Panc1 (cell line): ENCODE data around the gene SLC25A13.

ENCODE experiments used
- TF ChIP-seq, protein P1 (sequence below): fragments of 450-650 bp; IDR thresholded peaks from 2 replicates; pipeline ENCODE4 v1.5.1; 2017; ENCODE audit warnings: mild to moderate bottlenecking
- TF ChIP-seq, protein P2 (sequence below), 2 experiments: IDR thresholded peaks; 2 replicates each; pipeline ENCODE4 v1.6.1; 2011 to 2012; ENCODE audit warnings: low read depth in 2 of 2, control low read depth in 1 of 2, low read length in 1 of 2, mild to moderate bottlenecking in 1 of 2, moderate library complexity in 1 of 2; ENCODE audit not compliant: insufficient read depth in 1 of 2

DNA sequence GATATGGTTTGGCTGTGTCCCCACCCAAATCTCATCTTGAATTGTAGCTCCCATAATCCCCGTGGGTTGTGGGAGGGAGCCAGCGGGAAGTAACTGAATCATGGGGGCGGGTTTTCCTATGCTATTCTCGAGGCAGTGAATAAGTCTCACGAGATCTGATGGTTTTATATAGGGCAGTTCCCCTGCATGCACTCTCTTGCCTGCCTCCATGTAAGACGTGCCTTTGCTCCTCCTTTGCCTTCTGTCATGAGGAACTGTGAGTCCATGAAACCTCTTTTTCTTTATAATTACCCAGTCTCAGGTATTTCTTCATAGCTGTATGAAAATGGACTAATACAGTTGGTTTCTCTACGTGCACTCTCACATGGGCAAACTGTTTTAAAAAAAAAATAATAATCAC is 207.7 kb downstream of the SLC25A13 start:
- TF ChIP-seq, protein P1, sequence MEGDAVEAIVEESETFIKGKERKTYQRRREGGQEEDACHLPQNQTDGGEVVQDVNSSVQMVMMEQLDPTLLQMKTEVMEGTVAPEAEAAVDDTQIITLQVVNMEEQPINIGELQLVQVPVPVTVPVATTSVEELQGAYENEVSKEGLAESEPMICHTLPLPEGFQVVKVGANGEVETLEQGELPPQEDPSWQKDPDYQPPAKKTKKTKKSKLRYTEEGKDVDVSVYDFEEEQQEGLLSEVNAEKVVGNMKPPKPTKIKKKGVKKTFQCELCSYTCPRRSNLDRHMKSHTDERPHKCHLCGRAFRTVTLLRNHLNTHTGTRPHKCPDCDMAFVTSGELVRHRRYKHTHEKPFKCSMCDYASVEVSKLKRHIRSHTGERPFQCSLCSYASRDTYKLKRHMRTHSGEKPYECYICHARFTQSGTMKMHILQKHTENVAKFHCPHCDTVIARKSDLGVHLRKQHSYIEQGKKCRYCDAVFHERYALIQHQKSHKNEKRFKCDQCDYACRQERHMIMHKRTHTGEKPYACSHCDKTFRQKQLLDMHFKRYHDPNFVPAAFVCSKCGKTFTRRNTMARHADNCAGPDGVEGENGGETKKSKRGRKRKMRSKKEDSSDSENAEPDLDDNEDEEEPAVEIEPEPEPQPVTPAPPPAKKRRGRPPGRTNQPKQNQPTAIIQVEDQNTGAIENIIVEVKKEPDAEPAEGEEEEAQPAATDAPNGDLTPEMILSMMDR, result no peak
- TF ChIP-seq, protein P2, sequence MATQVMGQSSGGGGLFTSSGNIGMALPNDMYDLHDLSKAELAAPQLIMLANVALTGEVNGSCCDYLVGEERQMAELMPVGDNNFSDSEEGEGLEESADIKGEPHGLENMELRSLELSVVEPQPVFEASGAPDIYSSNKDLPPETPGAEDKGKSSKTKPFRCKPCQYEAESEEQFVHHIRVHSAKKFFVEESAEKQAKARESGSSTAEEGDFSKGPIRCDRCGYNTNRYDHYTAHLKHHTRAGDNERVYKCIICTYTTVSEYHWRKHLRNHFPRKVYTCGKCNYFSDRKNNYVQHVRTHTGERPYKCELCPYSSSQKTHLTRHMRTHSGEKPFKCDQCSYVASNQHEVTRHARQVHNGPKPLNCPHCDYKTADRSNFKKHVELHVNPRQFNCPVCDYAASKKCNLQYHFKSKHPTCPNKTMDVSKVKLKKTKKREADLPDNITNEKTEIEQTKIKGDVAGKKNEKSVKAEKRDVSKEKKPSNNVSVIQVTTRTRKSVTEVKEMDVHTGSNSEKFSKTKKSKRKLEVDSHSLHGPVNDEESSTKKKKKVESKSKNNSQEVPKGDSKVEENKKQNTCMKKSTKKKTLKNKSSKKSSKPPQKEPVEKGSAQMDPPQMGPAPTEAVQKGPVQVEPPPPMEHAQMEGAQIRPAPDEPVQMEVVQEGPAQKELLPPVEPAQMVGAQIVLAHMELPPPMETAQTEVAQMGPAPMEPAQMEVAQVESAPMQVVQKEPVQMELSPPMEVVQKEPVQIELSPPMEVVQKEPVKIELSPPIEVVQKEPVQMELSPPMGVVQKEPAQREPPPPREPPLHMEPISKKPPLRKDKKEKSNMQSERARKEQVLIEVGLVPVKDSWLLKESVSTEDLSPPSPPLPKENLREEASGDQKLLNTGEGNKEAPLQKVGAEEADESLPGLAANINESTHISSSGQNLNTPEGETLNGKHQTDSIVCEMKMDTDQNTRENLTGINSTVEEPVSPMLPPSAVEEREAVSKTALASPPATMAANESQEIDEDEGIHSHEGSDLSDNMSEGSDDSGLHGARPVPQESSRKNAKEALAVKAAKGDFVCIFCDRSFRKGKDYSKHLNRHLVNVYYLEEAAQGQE (IDR thresholded peaks at IDR 0.05; ENCODE audit: insufficient read depth in 1 of 2, low read depth in 2 of 2, low read length in 1 of 2), result no peak
